Measurements from ENCODE around the gene RALGPS1. TPM values are rescaled to one million over a fixed set of nuclear protein-coding genes. Genes with fewer than 3 reads are reported as not detected.

Gene RALGPS1
- total and polyA plus RNA-seq, 2 experiments from 2014 or later: 13.1 to 22.1 TPM

DNA sequence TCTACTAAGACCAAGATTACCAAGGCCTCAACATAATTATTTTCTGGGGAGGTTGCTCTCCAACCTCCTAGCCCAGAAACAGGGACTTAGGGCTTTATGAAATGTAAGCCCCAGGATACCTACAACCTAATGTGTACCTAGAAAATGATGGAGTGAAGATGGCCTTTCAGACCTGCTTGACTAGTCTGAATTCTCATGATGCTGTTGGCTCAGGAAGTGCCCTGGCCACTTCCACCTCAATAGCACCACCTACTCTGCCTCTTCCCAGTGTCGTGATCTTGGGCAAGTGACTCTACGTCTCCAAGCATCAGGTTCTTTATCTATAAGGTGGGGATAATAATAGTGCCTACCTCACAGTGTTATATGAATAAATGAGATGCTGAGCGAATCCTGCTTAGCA lies 292.1 kb downstream of the RALGPS1 start:
- Histone ChIP-seq H3K36me3 (replicated peaks; ENCODE audit: insufficient read depth, low read depth) (no peaks in the 10 kb centered on the region), H3K4me2 (no peak overlapping the region), H2AFZ (no peak overlapping the region), H3K9me3 (ENCODE audit: low read depth) (no peaks in the 10 kb centered on the region), H3K4me1 (ENCODE audit: insufficient read depth) (no peaks in the 10 kb centered on the region), H3K4me3 (no peak overlapping the region), H4K20me1 (ENCODE audit: insufficient read depth, poor library complexity, severe bottlenecking) (no peaks in the 10 kb centered on the region), H3K79me2 (no peaks in the 10 kb centered on the region), H3K27ac (no peak overlapping the region), H3K27me3 (no peaks in the 10 kb centered on the region), H3K9me2 (replicated peaks; ENCODE audit: insufficient read depth) (no peaks in the 10 kb centered on the region)
- WGBS (ENCODE audit: low lambda C conversion rate, missing lambda C conversion rate): 99% methylated on average over 3 of the region's 3 CpGs
- TF ChIP-seq, protein P1, sequence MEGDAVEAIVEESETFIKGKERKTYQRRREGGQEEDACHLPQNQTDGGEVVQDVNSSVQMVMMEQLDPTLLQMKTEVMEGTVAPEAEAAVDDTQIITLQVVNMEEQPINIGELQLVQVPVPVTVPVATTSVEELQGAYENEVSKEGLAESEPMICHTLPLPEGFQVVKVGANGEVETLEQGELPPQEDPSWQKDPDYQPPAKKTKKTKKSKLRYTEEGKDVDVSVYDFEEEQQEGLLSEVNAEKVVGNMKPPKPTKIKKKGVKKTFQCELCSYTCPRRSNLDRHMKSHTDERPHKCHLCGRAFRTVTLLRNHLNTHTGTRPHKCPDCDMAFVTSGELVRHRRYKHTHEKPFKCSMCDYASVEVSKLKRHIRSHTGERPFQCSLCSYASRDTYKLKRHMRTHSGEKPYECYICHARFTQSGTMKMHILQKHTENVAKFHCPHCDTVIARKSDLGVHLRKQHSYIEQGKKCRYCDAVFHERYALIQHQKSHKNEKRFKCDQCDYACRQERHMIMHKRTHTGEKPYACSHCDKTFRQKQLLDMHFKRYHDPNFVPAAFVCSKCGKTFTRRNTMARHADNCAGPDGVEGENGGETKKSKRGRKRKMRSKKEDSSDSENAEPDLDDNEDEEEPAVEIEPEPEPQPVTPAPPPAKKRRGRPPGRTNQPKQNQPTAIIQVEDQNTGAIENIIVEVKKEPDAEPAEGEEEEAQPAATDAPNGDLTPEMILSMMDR (IDR thresholded peaks at IDR 0.05; ENCODE audit: poor library complexity): no peak
- TF ChIP-seq EZH2 (IDR thresholded peaks at IDR 0.05; ENCODE audit: borderline replicate concordance) (no peak), EZH2phosphoT487 (IDR thresholded peaks at IDR 0.05; ENCODE audit: low read depth, severe bottlenecking, unreplicated experiment) (no peak)
- no peak for DNase-seq (ENCODE audit: low spot score)

DNA sequence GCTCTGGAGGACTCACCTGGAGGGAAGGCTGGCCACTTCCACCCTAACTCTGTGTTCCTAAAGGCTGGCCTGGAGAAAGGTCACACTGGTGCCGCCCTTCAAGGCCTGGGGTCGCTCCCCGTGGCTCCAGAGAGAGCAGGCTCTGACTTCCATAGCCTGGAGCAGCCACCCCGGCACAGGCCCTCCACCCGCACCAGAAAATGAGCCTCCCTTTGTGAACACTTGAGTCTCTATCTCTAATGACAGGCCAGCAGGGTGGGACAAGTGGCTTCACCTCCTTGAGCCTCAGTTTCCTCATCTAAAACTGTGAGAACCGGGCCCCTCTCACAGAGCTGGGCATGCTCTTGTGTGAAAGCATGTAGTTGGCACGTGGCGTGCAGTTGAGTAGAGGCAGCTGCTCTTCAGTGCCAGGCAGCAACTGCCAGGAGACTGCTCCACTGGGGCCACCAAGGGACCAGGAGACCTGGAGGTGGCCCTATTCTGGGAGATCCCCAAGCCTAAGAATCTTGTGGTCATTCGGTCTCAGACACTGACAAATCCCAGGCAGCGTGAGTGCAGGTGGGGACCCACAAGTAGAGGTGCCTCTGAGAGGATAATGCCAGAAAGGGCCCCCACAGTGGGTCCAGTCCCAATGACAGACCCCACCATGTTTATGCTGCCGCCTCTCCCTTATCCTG lies 293.3 kb downstream of the RALGPS1 start:
- H3K9me2 ChIP-seq (replicated peaks; ENCODE audit: insufficient read depth): no peaks in the 10 kb centered on the region
- H3K79me2 ChIP-seq: no peaks in the 10 kb centered on the region
- no peaks in the 10 kb centered on the region for H4K20me1 ChIP-seq (ENCODE audit: insufficient read depth, poor library complexity, severe bottlenecking)
- no peak for TF ChIP-seq EZH2 (IDR thresholded peaks at IDR 0.05; ENCODE audit: borderline replicate concordance)
- TF ChIP-seq, protein P1 (IDR thresholded peaks at IDR 0.05; ENCODE audit: poor library complexity): no peak
- no peak for TF ChIP-seq EZH2phosphoT487 (IDR thresholded peaks at IDR 0.05; ENCODE audit: low read depth, severe bottlenecking, unreplicated experiment)
- no peak overlapping the region for H2AFZ ChIP-seq
- no peak overlapping the region for H3K27ac ChIP-seq
- WGBS (ENCODE audit: low lambda C conversion rate, missing lambda C conversion rate): 93% methylated on average over 11 of the region's 11 CpGs
- H3K27me3 ChIP-seq: no peaks in the 10 kb centered on the region
- H3K36me3 ChIP-seq (replicated peaks; ENCODE audit: insufficient read depth, low read depth): no peaks in the 10 kb centered on the region
- no peak overlapping the region for H3K4me3 ChIP-seq
- no peak overlapping the region for H3K4me2 ChIP-seq
- H3K9me3 ChIP-seq (ENCODE audit: low read depth): no peaks in the 10 kb centered on the region
- no peaks in the 10 kb centered on the region for H3K4me1 ChIP-seq (ENCODE audit: insufficient read depth)
- no peak for DNase-seq (ENCODE audit: low spot score)

DNA sequence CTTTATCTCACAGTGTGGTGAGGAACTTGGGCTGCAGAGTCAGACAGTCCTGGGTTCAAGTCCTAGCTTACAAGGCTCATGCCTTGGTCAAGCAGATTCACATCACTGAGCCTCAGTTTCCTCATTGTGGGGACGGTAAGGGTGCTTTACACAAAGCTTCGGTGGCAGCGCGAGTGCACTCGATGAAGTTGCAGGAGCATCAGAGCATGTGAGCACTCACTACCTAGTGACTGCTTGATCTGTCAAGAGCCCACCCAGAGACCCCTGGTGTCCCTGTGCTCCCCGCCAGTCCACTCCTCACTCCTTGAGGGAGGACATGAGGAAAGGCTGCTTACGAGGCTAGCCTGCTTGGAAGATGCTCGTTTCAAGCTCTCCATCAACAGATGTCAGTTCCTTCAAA lies 293.8 kb downstream of the RALGPS1 start:
- Histone ChIP-seq H3K27me3 (no peaks in the 10 kb centered on the region), H3K27ac (no peak overlapping the region), H3K4me3 (no peak overlapping the region), H2AFZ (no peak overlapping the region), H4K20me1 (ENCODE audit: insufficient read depth, poor library complexity, severe bottlenecking) (no peaks in the 10 kb centered on the region), H3K36me3 (replicated peaks; ENCODE audit: insufficient read depth, low read depth) (no peaks in the 10 kb centered on the region), H3K79me2 (no peaks in the 10 kb centered on the region), H3K9me2 (replicated peaks; ENCODE audit: insufficient read depth) (no peaks in the 10 kb centered on the region), H3K9me3 (ENCODE audit: low read depth) (no peaks in the 10 kb centered on the region), H3K4me1 (ENCODE audit: insufficient read depth) (no peaks in the 10 kb centered on the region), H3K4me2 (no peak overlapping the region)
- DNase-seq (ENCODE audit: low spot score): no peak
- WGBS (ENCODE audit: low lambda C conversion rate, missing lambda C conversion rate): 95% methylated on average over 8 of the region's 8 CpGs
- TF ChIP-seq EZH2 (IDR thresholded peaks at IDR 0.05; ENCODE audit: borderline replicate concordance) (no peak), EZH2phosphoT487 (IDR thresholded peaks at IDR 0.05; ENCODE audit: low read depth, severe bottlenecking, unreplicated experiment) (no peak)
- TF ChIP-seq, protein P1 (IDR thresholded peaks at IDR 0.05; ENCODE audit: poor library complexity): no peak
